Osteocyte (in vitro differentiated cells): ENCODE measurements around the gene CCDC71. TPM values are rescaled to one million over a fixed set of nuclear protein-coding genes. Genes with fewer than 3 reads are reported as not detected.

Experiments
- DNase-seq: peaks from one replicate; pipeline ENCODE4 v3.0.0; 2021; ENCODE audit warnings: mixed read lengths; ENCODE audit not compliant: unreplicated experiment; ENCODE audit errors: extremely low spot score
- H3K27ac Mint-ChIP-seq: one replicate; pipeline ENCODE4 v1.8.0; 2021; ENCODE audit warnings: mild to moderate bottlenecking, mixed read lengths; ENCODE audit not compliant: unreplicated experiment
- H3K27me3 Mint-ChIP-seq: one replicate; pipeline ENCODE4 v1.8.0; 2021; ENCODE audit warnings: mixed read lengths; ENCODE audit not compliant: unreplicated experiment
- H3K36me3 Mint-ChIP-seq: one replicate; pipeline ENCODE4 v1.8.0; 2021; ENCODE audit warnings: mixed read lengths; ENCODE audit not compliant: unreplicated experiment
- H3K4me1 Mint-ChIP-seq: one replicate; pipeline ENCODE4 v1.8.0; 2021; ENCODE audit warnings: mixed read lengths; ENCODE audit not compliant: unreplicated experiment
- H3K4me3 Mint-ChIP-seq: one replicate; pipeline ENCODE4 v1.8.0; 2021; ENCODE audit warnings: mild to moderate bottlenecking, moderate library complexity, mixed read lengths; ENCODE audit not compliant: unreplicated experiment
- H3K9me3 Mint-ChIP-seq: one replicate; pipeline ENCODE4 v1.8.0; 2021; ENCODE audit warnings: mixed read lengths; ENCODE audit not compliant: unreplicated experiment
- CTCF ChIP-seq: fragments of 200-600 bp; sonication (generic); IDR thresholded peaks from 2 replicates; pipeline ENCODE4 v1.5.0; 2021; ENCODE audit warnings: antibody characterized with exemption, mild to moderate bottlenecking, moderate library complexity
- total RNA-seq: library from RNA; stranded (reverse); gene quantifications from 2 replicates; pipeline ENCODE4 v1.2.1, GENCODE V29; 2021

CCDC71 gene
- total RNA-seq, 1 donor from 2014 or later = 24.9 TPM

- Mint-ChIP-seq H3K4me1 (peaks cover 13% of the 10 kb centered on the region), H3K9me3 (peaks cover 3% of the 10 kb centered on the region), H3K27me3 (peaks cover 3% of the 10 kb centered on the region), H3K4me3 (no peak overlapping the region), H3K36me3 (peaks cover 2% of the 10 kb centered on the region), H3K27ac (no peak overlapping the region)
- no peak for DNase-seq
- no peak for TF ChIP-seq CTCF
These were observed 30.6 kb downstream of the CCDC71 start for GRCh38 chr3:49135499-49135898.

GRCh38 chr3:49134471-49135265 is 31.5 kb downstream of the CCDC71 start:
- H3K27ac Mint-ChIP-seq = peak overlapping the region; percentile 48
- H3K4me1 Mint-ChIP-seq = peaks cover 13% of the 10 kb centered on the region
- peaks cover 2% of the 10 kb centered on the region for H3K36me3 Mint-ChIP-seq
- DNase-seq = no peak
- H3K9me3 Mint-ChIP-seq = no peaks in the 10 kb centered on the region
- H3K27me3 Mint-ChIP-seq = no peaks in the 10 kb centered on the region
- TF ChIP-seq CTCF = no peak
- H3K4me3 Mint-ChIP-seq = peak overlapping the region; percentile 89

GRCh38 chr3:49133226-49133951 is 32.7 kb downstream of the CCDC71 start:
- Mint-ChIP-seq H3K9me3 (no peaks in the 10 kb centered on the region), H3K27ac (peak overlapping the region; percentile 92), H3K36me3 (peaks cover 6% of the 10 kb centered on the region), H3K27me3 (no peaks in the 10 kb centered on the region), H3K4me1 (peaks cover 13% of the 10 kb centered on the region), H3K4me3 (peak overlapping the region; percentile 89)
- DNase-seq = peak; percentile 92
- TF ChIP-seq CTCF = no peak

GRCh38 chr3:49132437-49133225 is 33.5 kb downstream of the CCDC71 start, which contains the start of gene LAMB2:
Gene LAMB2, minus strand, starts transcription at chr3:49133050. Its CDS starts 183 bp downstream, at chr3:49132867.
- H3K4me1 Mint-ChIP-seq = peaks cover 13% of the 10 kb centered on the region
- TF ChIP-seq CTCF = no peak
- DNase-seq = peak; percentile 90
- peaks cover 10% of the 10 kb centered on the region for H3K36me3 Mint-ChIP-seq
- H3K27ac Mint-ChIP-seq = peak within 1 kb of the TSS; percentile 92
- H3K9me3 Mint-ChIP-seq = no peaks in the 10 kb centered on the region
- H3K4me3 Mint-ChIP-seq = peak within 1 kb of the TSS; percentile 89
- H3K27me3 Mint-ChIP-seq = no peaks in the 10 kb centered on the region
